Measurements from ENCODE around the gene RSPH6A. TPM values are rescaled to one million over a fixed set of nuclear protein-coding genes. Genes with fewer than 3 reads are reported as not detected.
A peak's percentile ranks its signal among the peaks of the same experiment; 100 is the strongest.

The RSPH6A gene
- total and polyA plus RNA-seq, 2 of the 13 experiments (the other 11 are each of a cell fraction or from before 2014, with no cell fraction given) = 0.07 TPM; not detected in 1

DNA sequence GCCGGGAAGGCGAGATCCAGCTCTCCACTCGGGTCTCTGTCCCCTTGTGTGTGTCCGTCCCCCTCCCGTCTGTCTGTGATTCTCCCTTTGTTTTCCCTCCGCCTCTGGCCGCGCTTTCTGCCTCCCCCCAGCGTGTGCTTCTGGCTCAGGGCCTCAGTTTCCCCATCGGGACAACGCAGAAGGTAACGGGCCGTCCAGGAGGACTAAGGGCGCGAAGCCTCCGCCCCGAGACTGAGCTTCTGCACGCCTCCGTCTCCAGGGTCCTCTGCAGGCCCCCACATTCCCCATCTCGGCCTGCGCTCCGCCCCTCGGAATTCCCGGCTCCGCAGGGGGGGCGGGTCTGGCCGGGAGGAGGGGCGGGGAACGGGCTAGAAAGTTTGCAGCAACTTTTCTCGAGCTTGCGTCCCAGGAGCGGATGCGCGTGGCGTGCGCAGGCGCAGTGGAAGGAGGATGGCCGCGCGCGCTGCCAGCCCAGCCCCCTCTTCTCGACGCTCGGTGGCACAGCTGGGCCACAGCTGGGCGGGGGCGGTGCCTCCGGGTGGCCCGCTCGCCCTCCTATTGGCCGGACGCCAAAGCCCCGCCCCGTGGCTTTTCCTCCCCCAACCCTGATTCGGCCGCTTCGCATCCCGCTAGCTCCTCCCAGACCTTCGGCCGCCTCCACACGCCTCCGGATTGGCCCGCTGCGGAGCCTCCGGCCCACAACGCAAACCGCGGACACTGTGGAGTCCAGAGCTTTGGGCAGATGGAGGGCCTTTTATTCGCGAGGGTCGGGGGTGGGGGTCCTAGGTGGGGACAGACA, 45.9 kb downstream of the RSPH6A start, which contains the start of gene SIX5 (continued):
- TF ChIP-seq PHF20 (CRISPR knock-in tag; IDR thresholded peaks at IDR 0.05) = peak; percentile 63
- peak; percentile 86 for TF ChIP-seq ZNF740 (CRISPR knock-in tag; IDR thresholded peaks at IDR 0.05)
- TF ChIP-seq MYPOP (CRISPR knock-in tag; IDR thresholded peaks at IDR 0.05) = no peak; the same call in 1 of the 2 replicates
- no peak for TF ChIP-seq ZNF570 (CRISPR knock-in tag; IDR thresholded peaks at IDR 0.05; ENCODE audit: borderline replicate concordance)
- no peak for TF ChIP-seq DMTF1 (CRISPR knock-in tag; IDR thresholded peaks at IDR 0.05)
- peak; percentile 65 for TF ChIP-seq MED8 (CRISPR knock-in tag; IDR thresholded peaks at IDR 0.05; ENCODE audit: insufficient replicate concordance)
- TF ChIP-seq PCBP2 (optimal IDR thresholded peaks at IDR 0.05; ENCODE audit: low read depth, low read length, poor library complexity, severe bottlenecking) = no peak
- TF ChIP-seq ZKSCAN8 (CRISPR knock-in tag; IDR thresholded peaks at IDR 0.05; ENCODE audit: borderline replicate concordance) = peak; percentile 37; the same call in 1 of the 2 replicates
- no peak for TF ChIP-seq MEF2D (CRISPR knock-in tag; IDR thresholded peaks at IDR 0.05)
- TF ChIP-seq ZNF589 (CRISPR knock-in tag; conservative IDR thresholded peaks at IDR 0.05) = peak; percentile 45; the same call in 1 of the 2 replicates
- TF ChIP-seq MIER3 (CRISPR knock-in tag; IDR thresholded peaks at IDR 0.05; ENCODE audit: borderline replicate concordance) = no peak; the same call in 1 of the 2 replicates
- TF ChIP-seq ZNF792 (CRISPR knock-in tag; IDR thresholded peaks at IDR 0.05) = no peak; the same call in 1 of the 2 replicates
- no peak for TF ChIP-seq PRDM4 (CRISPR knock-in tag; IDR thresholded peaks at IDR 0.05; ENCODE audit: borderline replicate concordance)
- no peak for TF ChIP-seq JARID2 (CRISPR knock-in tag; IDR thresholded peaks at IDR 0.05; ENCODE audit: insufficient replicate concordance)
- no peak for TF ChIP-seq SMARCC2 (IDR thresholded peaks at IDR 0.05)
- TF ChIP-seq, protein P1, sequence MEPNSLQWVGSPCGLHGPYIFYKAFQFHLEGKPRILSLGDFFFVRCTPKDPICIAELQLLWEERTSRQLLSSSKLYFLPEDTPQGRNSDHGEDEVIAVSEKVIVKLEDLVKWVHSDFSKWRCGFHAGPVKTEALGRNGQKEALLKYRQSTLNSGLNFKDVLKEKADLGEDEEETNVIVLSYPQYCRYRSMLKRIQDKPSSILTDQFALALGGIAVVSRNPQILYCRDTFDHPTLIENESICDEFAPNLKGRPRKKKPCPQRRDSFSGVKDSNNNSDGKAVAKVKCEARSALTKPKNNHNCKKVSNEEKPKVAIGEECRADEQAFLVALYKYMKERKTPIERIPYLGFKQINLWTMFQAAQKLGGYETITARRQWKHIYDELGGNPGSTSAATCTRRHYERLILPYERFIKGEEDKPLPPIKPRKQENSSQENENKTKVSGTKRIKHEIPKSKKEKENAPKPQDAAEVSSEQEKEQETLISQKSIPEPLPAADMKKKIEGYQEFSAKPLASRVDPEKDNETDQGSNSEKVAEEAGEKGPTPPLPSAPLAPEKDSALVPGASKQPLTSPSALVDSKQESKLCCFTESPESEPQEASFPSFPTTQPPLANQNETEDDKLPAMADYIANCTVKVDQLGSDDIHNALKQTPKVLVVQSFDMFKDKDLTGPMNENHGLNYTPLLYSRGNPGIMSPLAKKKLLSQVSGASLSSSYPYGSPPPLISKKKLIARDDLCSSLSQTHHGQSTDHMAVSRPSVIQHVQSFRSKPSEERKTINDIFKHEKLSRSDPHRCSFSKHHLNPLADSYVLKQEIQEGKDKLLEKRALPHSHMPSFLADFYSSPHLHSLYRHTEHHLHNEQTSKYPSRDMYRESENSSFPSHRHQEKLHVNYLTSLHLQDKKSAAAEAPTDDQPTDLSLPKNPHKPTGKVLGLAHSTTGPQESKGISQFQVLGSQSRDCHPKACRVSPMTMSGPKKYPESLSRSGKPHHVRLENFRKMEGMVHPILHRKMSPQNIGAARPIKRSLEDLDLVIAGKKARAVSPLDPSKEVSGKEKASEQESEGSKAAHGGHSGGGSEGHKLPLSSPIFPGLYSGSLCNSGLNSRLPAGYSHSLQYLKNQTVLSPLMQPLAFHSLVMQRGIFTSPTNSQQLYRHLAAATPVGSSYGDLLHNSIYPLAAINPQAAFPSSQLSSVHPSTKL (CRISPR knock-in tag; IDR thresholded peaks at IDR 0.05) = peak; percentile 36; the same call in 1 of the 2 replicates
- TF ChIP-seq MATR3 (CRISPR knock-in tag; IDR thresholded peaks at IDR 0.05) = no peak
- no peak for TF ChIP-seq ZNF782 (CRISPR knock-in tag; IDR thresholded peaks at IDR 0.05; ENCODE audit: borderline replicate concordance)
- TF ChIP-seq GATAD2A (CRISPR knock-in tag; IDR thresholded peaks at IDR 0.05) = peak; percentile 62; the same call in 1 of the 2 replicates

Measured in HepG2 (cell line).